Central memory CD8-positive, alpha-beta T cell (primary cell): ENCODE measurements around the gene HEXIM1.

Experiments
- ATAC-seq: fragments of 150-1000 bp; cut with Tn5 transposase; replicated peaks from 2 replicates; pipeline ENCODE4 v1.10.0; 2022; ENCODE audit warnings: mild to moderate bottlenecking, moderate FRiP score, moderate number of reproducible peaks; ENCODE audit not compliant: poor library complexity, severe bottlenecking; ENCODE audit errors: extremely low read depth
- DNase-seq, 2 donors: peaks; one replicate each; pipeline ENCODE4 v3.0.0; 2021; ENCODE audit warnings: low spot score in 2 of 2
- H3K27ac Mint-ChIP-seq: one replicate; pipeline ENCODE4 v1.8.0; 2022; ENCODE audit warnings: low read depth, mild to moderate bottlenecking, moderate library complexity, mixed read lengths
- H3K27me3 Mint-ChIP-seq: one replicate; pipeline ENCODE4 v1.8.0; 2022; ENCODE audit warnings: mixed read lengths
- H3K36me3 Mint-ChIP-seq: one replicate; pipeline ENCODE4 v1.8.0; 2022; ENCODE audit warnings: mild to moderate bottlenecking, moderate library complexity, mixed read lengths; ENCODE audit not compliant: insufficient read depth
- H3K4me1 Mint-ChIP-seq: one replicate; pipeline ENCODE4 v1.8.0; 2022; ENCODE audit warnings: mixed read lengths
- H3K4me3 Mint-ChIP-seq: one replicate; pipeline ENCODE4 v1.8.0; 2022; ENCODE audit warnings: mild to moderate bottlenecking, moderate library complexity, mixed read lengths
- H3K9me3 Mint-ChIP-seq: one replicate; pipeline ENCODE4 v1.8.0; 2022; ENCODE audit warnings: mixed read lengths

The HEXIM1 gene

DNA sequence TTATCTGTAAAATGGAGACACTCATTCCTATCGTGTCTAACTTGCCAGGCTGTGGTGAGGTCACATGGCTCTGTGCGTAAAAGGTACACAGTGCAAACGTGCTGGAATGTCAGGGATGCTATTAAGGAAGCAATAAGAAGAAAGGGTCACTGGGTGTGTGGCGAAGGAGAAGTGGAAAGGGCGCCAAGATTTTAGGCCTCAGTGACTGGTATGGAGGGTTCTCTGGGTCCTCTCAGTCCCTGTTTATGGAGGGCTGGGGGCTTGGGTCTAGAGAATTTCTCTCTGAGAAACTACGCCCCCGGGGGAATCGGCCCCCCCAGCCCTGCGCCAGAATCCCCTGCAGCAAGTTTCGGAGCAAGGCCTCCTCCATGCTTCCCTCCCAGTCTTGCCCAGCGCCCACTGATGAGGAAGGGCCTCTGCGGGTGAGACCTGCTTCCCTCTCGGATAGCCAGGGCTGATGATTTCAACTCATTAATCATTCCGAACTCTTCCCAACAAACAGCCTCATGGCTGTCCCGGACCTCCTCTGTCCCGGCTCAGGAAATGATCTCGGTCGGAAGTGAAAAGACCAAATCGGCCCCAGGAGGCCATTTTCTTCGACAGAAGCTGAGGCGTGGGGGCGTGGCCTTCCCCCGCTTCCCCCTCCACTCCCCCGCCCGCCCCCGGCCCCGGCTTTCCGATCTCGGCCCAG, 1.2 kb upstream of the HEXIM1 start:
- peak overlapping the region; percentile 95 for H3K4me3 Mint-ChIP-seq
- H3K4me1 Mint-ChIP-seq = peaks cover 50% of the 10 kb centered on the region
- ATAC-seq (peak; percentile 6), DNase-seq (peak in 1 of 2 donors; percentile 45)
- H3K27me3 Mint-ChIP-seq = no peaks in the 10 kb centered on the region
- H3K27ac Mint-ChIP-seq = peak overlapping the region; percentile 100
- H3K36me3 Mint-ChIP-seq = peaks cover 34% of the 10 kb centered on the region
- H3K9me3 Mint-ChIP-seq = no peaks in the 10 kb centered on the region

DNA sequence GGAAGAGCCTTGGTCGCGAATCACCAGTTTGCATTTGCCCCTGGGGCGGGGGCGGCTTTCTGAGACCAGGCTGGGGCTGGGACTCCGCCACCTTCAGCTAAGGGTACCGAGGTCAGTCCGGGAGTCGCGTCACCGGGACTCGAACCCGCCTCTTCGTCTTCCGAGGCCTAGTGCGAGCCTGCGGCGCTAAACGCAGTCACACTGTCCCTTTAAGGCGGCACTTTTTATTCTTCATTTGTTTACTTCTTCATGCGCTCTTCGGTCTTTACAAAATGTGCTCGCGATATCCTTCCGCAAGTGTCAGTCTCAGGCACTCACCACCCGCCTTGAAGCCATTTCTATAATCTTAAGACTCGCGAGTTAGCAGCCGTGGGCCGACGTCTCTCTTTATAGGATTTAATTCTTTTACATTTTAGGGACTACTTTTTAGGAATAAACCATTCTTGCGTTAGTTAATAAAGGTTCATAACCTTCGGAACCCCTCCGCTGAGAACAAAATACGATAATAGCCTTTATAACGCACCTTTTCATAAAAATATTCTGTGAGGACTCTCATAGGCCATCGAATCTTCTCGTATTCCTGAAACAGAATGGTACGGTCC, 593 bp upstream of the HEXIM1 start:
- H3K27ac Mint-ChIP-seq = peak overlapping the region; percentile 100
- ATAC-seq (peak; percentile 40), DNase-seq (peak; percentile 60 to 74)
- H3K4me1 Mint-ChIP-seq = peaks cover 50% of the 10 kb centered on the region
- peaks cover 36% of the 10 kb centered on the region for H3K36me3 Mint-ChIP-seq
- no peaks in the 10 kb centered on the region for H3K9me3 Mint-ChIP-seq
- H3K4me3 Mint-ChIP-seq = peak overlapping the region; percentile 95
- no peaks in the 10 kb centered on the region for H3K27me3 Mint-ChIP-seq

DNA sequence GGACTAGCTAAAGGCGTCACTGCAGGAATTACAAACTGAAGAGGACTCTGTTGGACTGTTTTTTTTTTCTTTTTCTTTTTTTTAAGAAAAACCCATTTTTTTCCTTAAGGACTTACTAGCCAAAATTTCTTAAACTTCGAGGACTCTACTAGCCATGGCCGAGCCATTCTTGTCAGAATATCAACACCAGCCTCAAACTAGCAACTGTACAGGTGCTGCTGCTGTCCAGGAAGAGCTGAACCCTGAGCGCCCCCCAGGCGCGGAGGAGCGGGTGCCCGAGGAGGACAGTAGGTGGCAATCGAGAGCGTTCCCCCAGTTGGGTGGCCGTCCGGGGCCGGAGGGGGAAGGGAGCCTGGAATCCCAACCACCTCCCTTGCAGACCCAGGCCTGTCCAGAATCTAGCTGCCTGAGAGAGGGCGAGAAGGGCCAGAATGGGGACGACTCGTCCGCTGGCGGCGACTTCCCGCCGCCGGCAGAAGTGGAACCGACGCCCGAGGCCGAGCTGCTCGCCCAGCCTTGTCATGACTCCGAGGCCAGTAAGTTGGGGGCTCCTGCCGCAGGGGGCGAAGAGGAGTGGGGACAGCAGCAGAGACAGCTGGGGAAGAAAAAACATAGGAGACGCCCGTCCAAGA, 878 bp downstream of the HEXIM1 start:
- H3K4me1 Mint-ChIP-seq = peaks cover 50% of the 10 kb centered on the region
- DNase-seq = peak; percentile 52 to 55
- no peaks in the 10 kb centered on the region for H3K27me3 Mint-ChIP-seq

GRCh38 chr17:45149669-45150664, 1.7 kb downstream of the HEXIM1 start:
- Mint-ChIP-seq H3K27ac (peak overlapping the region; percentile 100), H3K4me3 (peak overlapping the region; percentile 95), H3K4me1 (peaks cover 50% of the 10 kb centered on the region), H3K36me3 (peaks cover 38% of the 10 kb centered on the region), H3K27me3 (no peaks in the 10 kb centered on the region), H3K9me3 (no peaks in the 10 kb centered on the region)
- no peak for ATAC-seq
- no peak for DNase-seq

More for the DNA sequence above, 878 bp downstream of the HEXIM1 start:
- Mint-ChIP-seq H3K36me3 (peaks cover 37% of the 10 kb centered on the region), H3K9me3 (no peaks in the 10 kb centered on the region), H3K4me3 (peak overlapping the region; percentile 95), H3K27ac (peak overlapping the region; percentile 100)
- peak; percentile 22 for ATAC-seq

DNA sequence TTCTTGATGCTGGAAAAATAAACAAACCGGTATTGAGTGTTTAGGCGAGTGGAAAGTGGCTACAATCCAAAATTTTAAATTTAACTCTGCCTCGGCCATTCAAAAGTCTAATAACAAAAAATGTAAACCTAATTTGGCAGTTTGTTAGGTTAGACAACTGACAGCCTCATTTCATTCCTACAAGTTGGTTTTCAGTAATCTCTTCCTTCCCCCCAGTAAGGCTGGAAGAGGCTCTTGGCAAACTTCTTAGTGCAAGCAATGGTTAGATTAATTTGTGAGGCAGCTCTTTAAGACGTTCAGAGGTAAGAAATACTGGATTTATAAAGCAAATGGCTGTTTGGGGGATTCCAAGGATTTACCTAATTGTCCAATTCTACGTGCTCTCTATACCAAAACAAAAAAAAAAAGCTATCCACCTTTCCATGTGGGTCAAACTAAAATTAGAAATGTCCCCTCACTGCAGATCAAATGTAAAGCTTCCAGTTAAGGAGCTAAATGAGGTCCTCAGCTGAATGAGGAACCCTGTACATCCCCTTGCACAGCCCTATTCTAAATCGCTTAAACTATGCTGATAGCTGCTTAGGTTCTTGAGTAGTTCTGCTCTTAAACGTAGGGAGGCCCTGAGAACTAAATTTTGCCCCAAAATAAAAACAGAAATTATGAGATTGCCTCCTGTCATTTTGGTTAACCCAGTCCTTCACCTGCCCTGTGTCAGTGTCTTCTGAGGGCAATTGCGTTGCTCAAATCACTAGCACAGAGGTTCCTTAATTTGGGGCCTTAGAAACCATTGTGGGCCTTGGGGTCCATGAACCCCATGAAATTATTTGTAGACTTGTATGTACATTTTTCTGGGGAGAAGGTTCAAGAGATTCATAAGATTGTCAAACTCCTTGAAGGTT, 2.9 kb downstream of the HEXIM1 start:
- peak overlapping the region; percentile 57 for H3K4me3 Mint-ChIP-seq
- no peak for DNase-seq
- H3K9me3 Mint-ChIP-seq = no peaks in the 10 kb centered on the region
- H3K4me1 Mint-ChIP-seq = peaks cover 50% of the 10 kb centered on the region
- peaks cover 37% of the 10 kb centered on the region for H3K36me3 Mint-ChIP-seq
- H3K27ac Mint-ChIP-seq = peak overlapping the region; percentile 53
- H3K27me3 Mint-ChIP-seq = no peaks in the 10 kb centered on the region
- no peak for ATAC-seq

DNA sequence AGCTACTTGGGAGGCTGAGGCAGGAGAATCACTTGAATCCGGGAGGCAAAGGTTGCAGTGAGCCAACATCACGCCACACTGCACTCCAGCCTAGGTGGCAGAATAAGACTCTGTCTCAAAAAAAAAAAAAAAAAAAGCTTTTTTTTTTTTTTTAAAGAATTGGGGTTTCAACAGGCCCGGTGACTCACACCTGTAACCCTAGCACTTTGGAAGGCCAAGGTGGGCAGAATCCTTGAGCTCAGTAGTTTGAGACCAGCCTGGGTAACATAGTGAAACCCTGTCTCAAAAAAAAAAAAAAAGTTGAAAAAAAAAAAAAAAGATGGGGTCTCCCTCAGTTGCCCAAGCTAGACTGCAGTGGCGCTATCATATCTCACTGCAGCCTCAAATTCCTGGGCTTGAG, 6.8 kb downstream of the HEXIM1 start:
- H3K27me3 Mint-ChIP-seq = no peaks in the 10 kb centered on the region
- no peaks in the 10 kb centered on the region for H3K9me3 Mint-ChIP-seq
- no peak for DNase-seq
- H3K27ac Mint-ChIP-seq = no peak overlapping the region
- peaks cover 36% of the 10 kb centered on the region for H3K4me1 Mint-ChIP-seq
- H3K36me3 Mint-ChIP-seq = peaks cover 12% of the 10 kb centered on the region
- H3K4me3 Mint-ChIP-seq = no peak overlapping the region
- ATAC-seq = no peak

DNA sequence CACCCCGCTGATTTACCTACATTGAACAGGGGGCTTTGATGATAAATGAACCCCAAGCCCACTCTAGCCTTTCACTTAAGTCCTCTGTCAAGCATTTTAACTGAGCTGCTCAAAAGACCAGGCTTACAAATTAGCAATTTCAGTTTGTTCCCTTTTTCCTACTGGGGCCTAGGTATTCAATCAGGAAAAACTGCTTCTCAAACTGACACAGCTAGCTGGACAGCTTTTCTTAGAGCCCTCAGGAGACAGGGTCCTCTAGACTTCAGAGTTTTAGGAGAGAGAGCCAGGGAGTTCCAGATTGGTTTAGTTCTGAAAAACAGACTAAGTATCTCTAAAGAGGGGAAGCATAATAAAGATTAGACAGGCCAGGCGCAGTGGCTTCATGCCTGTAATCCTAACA, 7.2 kb downstream of the HEXIM1 start:
- no peak overlapping the region for H3K4me3 Mint-ChIP-seq
- no peak overlapping the region for H3K27ac Mint-ChIP-seq
- ATAC-seq (no peak), DNase-seq (no peak)
- no peaks in the 10 kb centered on the region for H3K9me3 Mint-ChIP-seq
- H3K4me1 Mint-ChIP-seq = peaks cover 38% of the 10 kb centered on the region
- peaks cover 14% of the 10 kb centered on the region for H3K36me3 Mint-ChIP-seq
- H3K27me3 Mint-ChIP-seq = no peaks in the 10 kb centered on the region

- DNase-seq (no peak), ATAC-seq (no peak)
- Mint-ChIP-seq H3K4me1 (peaks cover 35% of the 10 kb centered on the region), H3K27ac (no peak overlapping the region), H3K27me3 (no peaks in the 10 kb centered on the region), H3K9me3 (no peaks in the 10 kb centered on the region), H3K4me3 (no peak overlapping the region), H3K36me3 (peaks cover 16% of the 10 kb centered on the region)
These were observed 8.0 kb downstream of the HEXIM1 start for GRCh38 chr17:45156242-45156641.

- DNase-seq (peak in 1 of 2 donors; percentile 50), ATAC-seq (peak; percentile 34)
- H3K4me3 Mint-ChIP-seq = peak overlapping the region; percentile 94
- H3K27me3 Mint-ChIP-seq = no peaks in the 10 kb centered on the region
- no peaks in the 10 kb centered on the region for H3K9me3 Mint-ChIP-seq
- peaks cover 18% of the 10 kb centered on the region for H3K36me3 Mint-ChIP-seq
- H3K27ac Mint-ChIP-seq = peak overlapping the region; percentile 98
- H3K4me1 Mint-ChIP-seq = peaks cover 45% of the 10 kb centered on the region
These were observed 12.4 kb downstream of the HEXIM1 start for GRCh38 chr17:45160447-45161287.

- H3K27ac Mint-ChIP-seq = peak within 1 kb of the TSS; percentile 98
- no peaks in the 10 kb centered on the region for H3K27me3 Mint-ChIP-seq
- H3K4me1 Mint-ChIP-seq = peaks cover 45% of the 10 kb centered on the region
- ATAC-seq (peak; percentile 96), DNase-seq (peak; percentile 98 to 100)
- H3K4me3 Mint-ChIP-seq = peak within 1 kb of the TSS; percentile 94
- no peaks in the 10 kb centered on the region for H3K9me3 Mint-ChIP-seq
- peaks cover 18% of the 10 kb centered on the region for H3K36me3 Mint-ChIP-seq
These were observed 13.2 kb downstream of the HEXIM1 start, which contains the start of gene HEXIM2 for GRCh38 chr17:45161288-45162024. HEXIM2 (plus strand) TSS chr17:45161875; CDS start chr17:45162794, 919 bp downstream.
